ENCODE data around the gene ZNF445. TPM values are rescaled to one million over a fixed set of nuclear protein-coding genes. Genes with fewer than 3 reads are reported as not detected.

ZNF445 gene
- total and polyA plus RNA-seq, 2 of the 8 experiments (the other 6 are each of a cell fraction or from before 2014, with no cell fraction given): 3.3 to 26.3 TPM

GRCh38 chr3:44504566-44504965 is 27.1 kb upstream of the ZNF445 start:
- H2BK120ac ChIP-seq (replicated peaks; ENCODE audit: low read depth, low read length): no peak overlapping the region
- H4K5ac ChIP-seq (ENCODE audit: insufficient read length, low read depth, low read length): no peak overlapping the region
- no peak overlapping the region for H2BK20ac ChIP-seq (ENCODE audit: low read length)
- no peaks in the 10 kb centered on the region; the same call in 1 of the 2 replicates for H3K23me2 ChIP-seq (ENCODE audit: low read depth, low read length)
- CTCF ChIA-PET (ENCODE audit: partially characterized antibody): no interaction called here
- no peak overlapping the region for H2BK12ac ChIP-seq (ENCODE audit: low read depth, low read length)
- peaks cover 25 to 32% of the 10 kb centered on the region in 2 experiments for H3K9me3 ChIP-seq (ENCODE audit: insufficient read depth in 2 of 2, low read depth in 1 of 2, low read length in 1 of 2)
- H3K27ac ChIP-seq (ENCODE audit: low read depth, low read length): no peak overlapping the region
- POLR2A ChIA-PET (ENCODE audit: partially characterized antibody): no interaction called here
- H3K4me2 ChIP-seq (ENCODE audit: insufficient read depth in 1 of 2, low read depth in 2 of 2, low read length in 2 of 2): no peak overlapping the region
- no peak overlapping the region for H4K8ac ChIP-seq (ENCODE audit: extremely low read depth, insufficient read depth, low read length)
- no peak overlapping the region for H3K18ac ChIP-seq (ENCODE audit: extremely low read depth, low read length)
- FAIRE-seq: no peak
- peaks cover 0 to 4% of the 10 kb centered on the region in 2 experiments for H4K20me1 ChIP-seq (replicated peaks in 1 of 2; ENCODE audit: control insufficient read depth in 1 of 2, insufficient read depth in 2 of 2, low read length in 2 of 2)
- H2BK15ac ChIP-seq (ENCODE audit: low read length): no peak overlapping the region
- H3K4me3 ChIP-seq (ENCODE audit: extremely low read depth in 1 of 4, insufficient read depth in 2 of 4, low read depth in 3 of 4, low read length in 4 of 4): no peak overlapping the region
- H3K79me1 ChIP-seq (ENCODE audit: low read depth, low read length): peaks cover 7% of the 10 kb centered on the region
- 87% methylated on average over 1 of the region's 1 CpG; no CpG with 5 or more reads in 1 of the 2 experiments for WGBS, 2 experiments (ENCODE audit: extremely low coverage in 1 of 2, insufficient coverage in 1 of 2, insufficient read length in 1 of 2, insufficient replicate concordance in 2 of 2, low coverage in 1 of 2, low lambda C conversion rate in 2 of 2, missing lambda C conversion rate in 1 of 2)
- no peak overlapping the region for H2BK5ac ChIP-seq (ENCODE audit: low read depth, low read length)
- H4K91ac ChIP-seq (replicated peaks; ENCODE audit: insufficient read length, low read length): no peak overlapping the region
- H3K14ac ChIP-seq (ENCODE audit: insufficient read length): no peak overlapping the region
- H3K9ac ChIP-seq (replicated peaks in 1 of 4; ENCODE audit: extremely low read depth in 1 of 4, low read depth in 3 of 4, low read length in 3 of 4): no peak overlapping the region
- peaks cover 9 to 70% of the 10 kb centered on the region in 2 experiments for H3K79me2 ChIP-seq (ENCODE audit: control insufficient read depth in 1 of 2, insufficient read depth in 2 of 2, low read length in 2 of 2)
- H3K56ac ChIP-seq (replicated peaks; ENCODE audit: insufficient read length, low read depth, low read length): no peak overlapping the region
- no peak overlapping the region for H2AK5ac ChIP-seq (ENCODE audit: low read depth, low read length)
- H3K36me3 ChIP-seq (ENCODE audit: control insufficient read depth in 2 of 4, insufficient read depth in 4 of 4, low read length in 3 of 4): peaks cover 2 to 30% (median 14%) of the 10 kb centered on the region in 4 experiments; a peak in 6 of 8 replicates
- H2AFZ ChIP-seq (ENCODE audit: low read length): no peak overlapping the region
- no peak overlapping the region for H3K23ac ChIP-seq (ENCODE audit: insufficient read length)
- H3K4me1 ChIP-seq (replicated peaks in 1 of 4; ENCODE audit: control insufficient read depth in 3 of 4, insufficient read depth in 4 of 4, low read length in 3 of 4): peaks cover 0 to 8% (median under 1%) of the 10 kb centered on the region in 4 experiments; a peak in 3 of 7 replicates
- no peak overlapping the region for H3K4ac ChIP-seq (replicated peaks; ENCODE audit: insufficient read length, low read depth, low read length)
- H3K27me3 ChIP-seq (replicated peaks in 1 of 4; ENCODE audit: control insufficient read depth in 3 of 4, extremely low read depth in 1 of 4, insufficient read depth in 3 of 4, low read length in 3 of 4): no peaks in the 10 kb centered on the region
- no peak for DNase-seq (ENCODE audit: low read depth in 1 of 2, low spot score in 2 of 2)
- no peak for TF ChIP-seq TBP (IDR thresholded peaks at IDR 0.05; ENCODE audit: low read depth, low read length)
- TF ChIP-seq BACH1 (IDR thresholded peaks at IDR 0.05; ENCODE audit: low read length): no peak
- no peak for TF ChIP-seq SUZ12 (IDR thresholded peaks at IDR 0.05; ENCODE audit: low read length)
- TF ChIP-seq NRF1 (IDR thresholded peaks at IDR 0.05; ENCODE audit: low read depth, low read length): no peak
- TF ChIP-seq SP1 (IDR thresholded peaks at IDR 0.05; ENCODE audit: low read depth, low read length): no peak
- TF ChIP-seq HDAC6 (IDR thresholded peaks at IDR 0.05; ENCODE audit: low read depth, low read length): no peak
- no peak for TF ChIP-seq JUND (IDR thresholded peaks at IDR 0.05; ENCODE audit: low read length)
- TF ChIP-seq KDM4A (IDR thresholded peaks at IDR 0.05; ENCODE audit: low read depth, low read length, severe bottlenecking): no peak
- TF ChIP-seq GABPA (IDR thresholded peaks at IDR 0.05; ENCODE audit: borderline replicate concordance, insufficient read depth, low read length): no peak
- TF ChIP-seq SP2 (IDR thresholded peaks at IDR 0.05; ENCODE audit: low read length): no peak
- no peak for TF ChIP-seq CTBP2 (IDR thresholded peaks at IDR 0.05; ENCODE audit: borderline replicate concordance, insufficient read depth, insufficient read length, low read length)
- no peak for TF ChIP-seq ATF3 (IDR thresholded peaks at IDR 0.05; ENCODE audit: insufficient read depth, low read depth, low read length)
- no peak for TF ChIP-seq NANOG (IDR thresholded peaks at IDR 0.05; ENCODE audit: insufficient read depth, low read depth, low read length, poor library complexity, severe bottlenecking)
- TF ChIP-seq MAFK (IDR thresholded peaks at IDR 0.05; ENCODE audit: low read depth, low read length): no peak
- no peak for TF ChIP-seq CREB1 (IDR thresholded peaks at IDR 0.05)
